HG02852 (cell line): Measurements from ENCODE around the gene DYSF.

Experiments used
- ATAC-seq: cut with Tn5 transposase; IDR thresholded peaks from one replicate; pipeline ENCODE4 v1.9.1; 2021; ENCODE audit warnings: mild to moderate bottlenecking, moderate library complexity; ENCODE audit not compliant: unreplicated experiment

Gene DYSF

GRCh38 chr2:71598526-71598925, 145.2 kb downstream of the DYSF start:
- no peak for ATAC-seq

- no peak for ATAC-seq
Measured at GRCh38 chr2:71599038-71599437, 145.7 kb downstream of the DYSF start.

- no peak for ATAC-seq
Measured at GRCh38 chr2:71599646-71600236, 146.4 kb downstream of the DYSF start.

- no peak for ATAC-seq
Measured at GRCh38 chr2:71600555-71600954, 147.2 kb downstream of the DYSF start.

GRCh38 chr2:71601136-71602114, 148.1 kb downstream of the DYSF start:
- ATAC-seq, result no peak

- no peak for ATAC-seq
Measured at GRCh38 chr2:71602115-71602495, 148.7 kb downstream of the DYSF start.

GRCh38 chr2:71602581-71602980, 149.2 kb downstream of the DYSF start:
- no peak for ATAC-seq

GRCh38 chr2:71603311-71603811, 150.0 kb downstream of the DYSF start:
- ATAC-seq, result no peak

GRCh38 chr2:71603851-71604725, 150.7 kb downstream of the DYSF start:
- ATAC-seq, result no peak

GRCh38 chr2:71604726-71605120, 151.4 kb downstream of the DYSF start:
- ATAC-seq, result no peak

- no peak for ATAC-seq
Measured at GRCh38 chr2:71605173-71605641, 151.8 kb downstream of the DYSF start.

GRCh38 chr2:71605781-71606241, 152.4 kb downstream of the DYSF start:
- ATAC-seq, result no peak

GRCh38 chr2:71606244-71606643, 152.9 kb downstream of the DYSF start:
- ATAC-seq, result no peak

- no peak for ATAC-seq
Measured at GRCh38 chr2:71607151-71607889, 154.0 kb downstream of the DYSF start.

GRCh38 chr2:71608034-71608433, 154.7 kb downstream of the DYSF start:
- ATAC-seq, result no peak

GRCh38 chr2:71608441-71608840, 155.1 kb downstream of the DYSF start:
- no peak for ATAC-seq

- no peak for ATAC-seq
Measured at GRCh38 chr2:71609029-71609428, 155.7 kb downstream of the DYSF start.

- ATAC-seq, result no peak
Measured at GRCh38 chr2:71609441-71609840, 156.1 kb downstream of the DYSF start.

GRCh38 chr2:71609958-71610357, 156.6 kb downstream of the DYSF start:
- ATAC-seq, result no peak

- no peak for ATAC-seq
Measured at GRCh38 chr2:71610671-71611070, 157.3 kb downstream of the DYSF start.
